GM12878 (cell line): ENCODE measurements around the gene SYTL2. TPM values are rescaled to one million over a fixed set of nuclear protein-coding genes. Genes with fewer than 3 reads are reported as not detected.
A peak's percentile ranks its signal among the peaks of the same experiment; 100 is the strongest.

Source experiments
- ATAC-seq: fragments of 200-7000 bp; cut with Tn5 transposase; 3 replicates; pipeline ENCODE4 v1.9.1; 2020; ENCODE audit warnings: mild to moderate bottlenecking, moderate library complexity
- BruUV-seq: library from RNA; stranded (reverse); fragments of 400-500 nt; replicated peaks from 2 replicates; lab custom pipeline; 2021; lab: Mats Ljungman, UMichigan
- CTCF ChIA-PET: fragments of 300-600 bp; sonication (Branson Sonifier 250); formaldehyde crosslinking; extraction: SDS; loops from one replicate; lab custom pipeline; 2021; ENCODE audit warnings: inconsistent platforms; lab: Yijun Ruan, JAX
- POLR2A ChIA-PET: fragments of 350-600 bp; formaldehyde crosslinking; extraction: SDS; loops from one replicate; lab custom pipeline; 2021; ENCODE audit warnings: inconsistent platforms; lab: Charles Lee
- RAD21 ChIA-PET: fragments of 300-600 bp; sonication (Branson Sonifier 250); formaldehyde crosslinking; loops from one replicate; lab custom pipeline; 2023; ENCODE audit warnings: antibody characterized with exemption; ENCODE audit not compliant: unreplicated experiment; lab: Charles Lee
- SMC1A ChIA-PET: fragments of 300-600 bp; sonication (Branson Sonifier 250); formaldehyde crosslinking; loops from one replicate; lab custom pipeline; 2023; ENCODE audit not compliant: unreplicated experiment, uncharacterized antibody; lab: Charles Lee
- DNase-seq: peaks from one replicate; pipeline ENCODE4 v3.0.0-alpha.2; 2011; ENCODE audit warnings: low read depth, low spot score
- FAIRE-seq: peaks from 3 replicates; lab custom pipeline; 2011; peaks lifted over from hg19 to GRCh38; lab: Jason Lieb, UNC
- H2AFZ ChIP-seq: 2 replicates; pipeline ENCODE4 v1.6.0; 2011; ENCODE audit warnings: low read depth, low read length, control low read depth; ENCODE audit not compliant: control insufficient read depth
- H3K27ac ChIP-seq: 2 replicates; pipeline ENCODE4 v1.5.1; 2011; ENCODE audit warnings: control low read depth; ENCODE audit not compliant: control insufficient read depth, insufficient read depth
- H3K27me3 ChIP-seq, 2 experiments: replicated peaks in 1 of 2; 2 replicates each; pipeline versions ENCODE4 v1.6.0 to v1.6.1; 2011; ENCODE audit warnings: low read length in 1 of 2; ENCODE audit not compliant: control insufficient read depth in 2 of 2, insufficient read depth in 2 of 2
- H3K36me3 ChIP-seq, 2 experiments: 2 replicates each; pipeline ENCODE4 v1.5.1; 2011; ENCODE audit warnings: low read length in 1 of 2; ENCODE audit not compliant: control insufficient read depth in 2 of 2, insufficient read depth in 2 of 2
- H3K4me1 ChIP-seq: 2 replicates; pipeline ENCODE4 v1.6.1; 2011; ENCODE audit warnings: mild to moderate bottlenecking, low read length, moderate library complexity, mixed read lengths; ENCODE audit not compliant: control insufficient read depth, insufficient read depth
- H3K4me2 ChIP-seq: 2 replicates; pipeline ENCODE4 v1.6.0; 2011; ENCODE audit warnings: control low read depth; ENCODE audit not compliant: control insufficient read depth, insufficient read depth
- H3K4me3 ChIP-seq: fragments of 200-600 bp; sonication (generic); 2 replicates; pipeline ENCODE4 v1.5.1; 2016
- H3K79me2 ChIP-seq: 2 replicates; pipeline ENCODE4 v1.6.0; 2011; ENCODE audit warnings: low read length; ENCODE audit not compliant: control insufficient read depth, insufficient read depth
- H3K9ac ChIP-seq: 2 replicates; pipeline ENCODE4 v1.8.0; 2011; ENCODE audit warnings: low read length, control low read depth, mixed read lengths; ENCODE audit not compliant: control insufficient read depth, insufficient read depth
- H3K9me3 ChIP-seq: replicated peaks from 3 replicates; pipeline ENCODE4 v1.5.1; 2011; ENCODE audit warnings: mild to moderate bottlenecking, low read length; ENCODE audit not compliant: control insufficient read depth, insufficient read depth
- H4K20me1 ChIP-seq: 2 replicates; pipeline ENCODE4 v1.6.0; 2011; ENCODE audit not compliant: control insufficient read depth, insufficient read depth
- BACH1 ChIP-seq: fragments of 450-650 bp; IDR thresholded peaks from 2 replicates; pipeline ENCODE4 v1.6.1; 2017; ENCODE audit warnings: mild to moderate bottlenecking, borderline replicate concordance
- CHD1 ChIP-seq: IDR thresholded peaks from 2 replicates; pipeline ENCODE4 v1.6.1; 2012; ENCODE audit warnings: low read depth, low read length, improper control_type of control experiment
- E2F8 ChIP-seq: fragments of 450-650 bp; IDR thresholded peaks from 2 replicates; pipeline ENCODE4 v1.6.1; 2018; ENCODE audit warnings: mild to moderate bottlenecking, low read depth, moderate library complexity; ENCODE audit not compliant: partially characterized antibody
- HCFC1 ChIP-seq: fragments of 150-350 bp; IDR thresholded peaks from 2 replicates; pipeline ENCODE4 v1.6.1; 2014; ENCODE audit warnings: low read length
- IKZF1 ChIP-seq: fragments of 450-650 bp; conservative IDR thresholded peaks from 2 replicates; pipeline ENCODE4 v1.6.1; 2017; ENCODE audit warnings: antibody characterized with exemption, mild to moderate bottlenecking
- KLF5 ChIP-seq: fragments of 450-650 bp; IDR thresholded peaks from 2 replicates; pipeline ENCODE4 v1.6.1; 2014; ENCODE audit warnings: mild to moderate bottlenecking; ENCODE audit not compliant: partially characterized antibody
- MYB ChIP-seq: fragments of 150-350 bp; IDR thresholded peaks from 2 replicates; pipeline ENCODE4 v1.6.1; 2014; ENCODE audit warnings: mild to moderate bottlenecking, low read depth, low read length, borderline replicate concordance
- NBN ChIP-seq: fragments of 450-650 bp; IDR thresholded peaks from 2 replicates; pipeline ENCODE4 v1.6.1; 2016
- NR2C1 ChIP-seq: fragments of 450-650 bp; IDR thresholded peaks from 2 replicates; pipeline ENCODE4 v1.6.1; 2017; ENCODE audit warnings: antibody characterized with exemption, mild to moderate bottlenecking, moderate library complexity
- PML ChIP-seq: IDR thresholded peaks from 2 replicates; pipeline ENCODE4 v1.6.1; 2012; ENCODE audit warnings: low read length, inconsistent platforms
- POLR2A ChIP-seq: IDR thresholded peaks from 2 replicates; pipeline ENCODE4 v1.6.1; 2011; ENCODE audit warnings: low read depth, mild to moderate bottlenecking, low read length
- POU2F2 ChIP-seq: IDR thresholded peaks from 3 replicates; pipeline ENCODE4 v1.6.1; 2011; ENCODE audit warnings: low read depth, mild to moderate bottlenecking, low read length, borderline replicate concordance
- SMARCA5 ChIP-seq: fragments of 450-650 bp; IDR thresholded peaks from 2 replicates; pipeline ENCODE4 v1.6.1; 2017; ENCODE audit warnings: mild to moderate bottlenecking
- SRF ChIP-seq, 2 experiments: IDR thresholded peaks; 2 replicates each; pipeline ENCODE4 v1.6.1; 2011; ENCODE audit warnings: low read depth in 2 of 2, low read length in 2 of 2, mild to moderate bottlenecking in 1 of 2, moderate library complexity in 1 of 2
- SUZ12 ChIP-seq: fragments of 200-600 bp; sonication (generic); IDR thresholded peaks from one replicate; pipeline ENCODE4 v1.6.1; 2018; ENCODE audit warnings: antibody characterized with exemption, mild to moderate bottlenecking; ENCODE audit not compliant: unreplicated experiment
- TAF1 ChIP-seq: IDR thresholded peaks from 2 replicates; pipeline ENCODE4 v1.6.1; 2011; ENCODE audit warnings: mild to moderate bottlenecking, low read depth, low read length, borderline replicate concordance
- TARDBP ChIP-seq: IDR thresholded peaks from 2 replicates; pipeline ENCODE4 v1.6.1; 2016; ENCODE audit warnings: borderline replicate concordance
- ZBTB4 ChIP-seq: fragments of 450-650 bp; formaldehyde crosslinking; IDR thresholded peaks from 2 replicates; pipeline ENCODE4 v1.4.0; 2022; ENCODE audit warnings: mild to moderate bottlenecking, moderate library complexity
- WGBS: methylation state at CpG from one replicate; pipeline ENCODE4 v1.1.6; 2016; ENCODE audit warnings: low lambda C conversion rate; ENCODE audit not compliant: insufficient replicate concordance, insufficient coverage; ENCODE audit errors: missing lambda C conversion rate; 5-methylcytosine and 5-hydroxymethylcytosine counted together
- in situ Hi-C: fragments of 300-500 bp; cut with MboI; formaldehyde crosslinking; loops from 9 replicates; pipeline ENCODE4 v1.14.3; 2018; ENCODE audit warnings: mixed read lengths
- intact Hi-C: fragments of 100-400 bp; cut with micrococcal nuclease; formaldehyde crosslinking; loops from one replicate; pipeline ENCODE4 v1.14.2; 2022; ENCODE audit not compliant: unreplicated experiment
- polyA plus RNA-seq, 11 experiments: library from polyadenylated mRNA; depleted of rRNA in 4 of 11; unstranded in 6 of 11; stranded (reverse) in 5 of 11; fragments of >200 nt; fragmentation: Nextera tagmentation in 4 of 11; fragmentation: Illumina TruSeq in 1 of 11; extraction: Ambion mirVana in 4 of 11; extraction: Trizol in 1 of 11; gene quantifications; 1 replicate in 1 of 11; 2 replicates in 10 of 11; pipeline versions ENCODE4 v1.2.1 to v1.2.3, GENCODE V29; 2011 to 2016; ENCODE audit warnings: inconsistent platforms in 2 of 11, missing spikeins in 2 of 11, low read depth in 1 of 11
- total RNA-seq, 4 experiments: library from RNA; depleted of rRNA in 3 of 4; stranded (reverse); fragments of >200 nt in 3 of 4; fragmentation: Illumina TruSeq in 1 of 4; extraction: Trizol in 1 of 4; gene quantifications; 2 replicates each; pipeline versions ENCODE4 v1.2.1 to v1.2.3, GENCODE V29; 2013 to 2021

Gene SYTL2
- total and polyA plus RNA-seq, 10 of the 15 experiments (the other 5 are each of a cell fraction or from before 2014, with no cell fraction given), result 0.02 to 1.4 (median 0.31) TPM; not detected in 2

- H2AFZ ChIP-seq, result peak within 1 kb of the TSS; percentile 99
- in situ Hi-C loops, result no loop called here
- ATAC-seq (peak; percentile 89), DNase-seq (peak; percentile 84), FAIRE-seq (no peak)
- under 1% methylated on average over 55 of the region's 67 CpGs for WGBS
- peaks cover 10% of the 10 kb centered on the region; the same call in 1 of the 2 replicates for H4K20me1 ChIP-seq
- peak within 1 kb of the TSS; percentile 91 for H3K4me2 ChIP-seq
- H3K36me3 ChIP-seq, result peaks cover 0 to 8% of the 10 kb centered on the region in 2 experiments; a peak in 2 of 4 replicates
- peak within 1 kb of the TSS; percentile 95 for H3K9ac ChIP-seq
- peak within 1 kb of the TSS; percentile 91 for H3K4me3 ChIP-seq
- intact Hi-C loops, result loop anchor here (1.0 to 10.0 kb wide), 3 partner anchors 18 to 630 kb away; partner anchors contain the start of genes TMEM126A and TMEM126B
- CTCF ChIA-PET, result interaction anchor here (0.7 to 4.0 kb wide), 2 partner anchors 15 to 17 kb away, joined by 3 to 21 read pairs; partner anchors contain the start of gene TMEM126A
- no peaks in the 10 kb centered on the region for H3K4me1 ChIP-seq
- no peaks in the 10 kb centered on the region for H3K9me3 ChIP-seq
- SMC1A ChIA-PET, result interaction anchor here (0.6 to 8.2 kb wide), 4 partner anchors 10 to 98 kb away, joined by 3 to 66 read pairs (median 5); partner anchors contain the start of gene TMEM126A
- peak within 1 kb of the TSS; percentile 87 for H3K27ac ChIP-seq
- RAD21 ChIA-PET, result interaction anchor here (1.0 to 2.9 kb wide), 2 partner anchors 17 to 37 kb away, joined by 3 to 10 read pairs; partner anchors contain the start of genes DLG2, TMEM126A and TMEM126B
- H3K27me3 ChIP-seq, result no peaks in the 10 kb centered on the region
- no TSS peak for BruUV-seq
- POLR2A ChIA-PET, result interaction anchor here (0.6 to 6.7 kb wide), 6 partner anchors 12 to 37 kb away, joined by 3 to 43 read pairs (median 4); partner anchors contain the start of genes DLG2, TMEM126A and TMEM126B
- peaks cover 54% of the 10 kb centered on the region for H3K79me2 ChIP-seq
- TF ChIP-seq ZBTB4 (CRISPR knock-in tag), result no peak
- 0 out of 2 replicates have a peak, but pooled peaks have one; percentile 22 for TF ChIP-seq NR2C1
- peak; percentile 69; the same call in 2 of the 3 replicates for TF ChIP-seq POU2F2
- no peak for TF ChIP-seq MYB
- no peak for TF ChIP-seq SMARCA5
- peak; percentile 82; the same call in 1 of the 2 replicates for TF ChIP-seq PML
- peak; percentile 76 for TF ChIP-seq IKZF1
- no peak for TF ChIP-seq SUZ12
- TF ChIP-seq POLR2A, result peak; percentile 94
- TF ChIP-seq CHD1, result no peak
- 0 out of 2 replicates have a peak, but pooled peaks have one; percentile 16 for TF ChIP-seq TARDBP
- TF ChIP-seq TAF1, result peak; percentile 81
- TF ChIP-seq SRF (IDR thresholded peaks at IDR 0.05; ENCODE audit: low read depth in 2 of 2, low read length in 2 of 2), result no peak
- TF ChIP-seq HCFC1, result peak; percentile 33; the same call in 1 of the 2 replicates
- peak; percentile 67; the same call in 1 of the 2 replicates for TF ChIP-seq BACH1
- TF ChIP-seq NBN, result no peak
- TF ChIP-seq KLF5, result peak; percentile 33
- TF ChIP-seq E2F8, result peak; percentile 72
These were observed 146.1 kb downstream of the SYTL2 start, which contains the start of gene CREBZF for GRCh38 chr11:85664615-85665481. CREBZF (minus strand) TSS chr11:85665129; CDS start chr11:85664875, 254 bp downstream.
